ENCODE results near the gene POLG2. TPM values are rescaled to one million over a fixed set of nuclear protein-coding genes. Genes with fewer than 3 reads are reported as not detected.

The POLG2 gene
- total and polyA plus RNA-seq, 5 donors = 5.4 to 9.0 (median 7.8) TPM

- under 1% methylated on average over 31 of the region's 31 CpGs for WGBS
- Histone ChIP-seq H3K27ac (ENCODE audit: low read length) (peak within 1 kb of the TSS; percentile 100), H3K9me3 (ENCODE audit: control insufficient read depth, low read length) (no peaks in the 10 kb centered on the region), H3K27me3 (ENCODE audit: control insufficient read depth, insufficient read depth) (no peaks in the 10 kb centered on the region), H3K4me1 (ENCODE audit: control insufficient read depth, insufficient read depth, low read length) (peaks cover 2% of the 10 kb centered on the region), H3K4me3 (ENCODE audit: low read length) (peak within 1 kb of the TSS; percentile 95)
- peak; percentile 87 to 89 for ATAC-seq
- DNase-seq = peak; percentile 98 to 99 (median 99)
- intact Hi-C loops (cut with DNase I) = loop anchor here in 1 of 4 donors (5.0 kb wide), 1 partner anchor 141 kb away; no protein-coding TSS in a partner anchor
Measured at GRCh38 chr17:64506201-64506575, 9.3 kb upstream of the POLG2 start, which contains the start of gene DDX5. TSS of gene DDX5 (minus strand) at chr17:64506289. CDS start at chr17:64506119, 170 bp downstream.

- ATAC-seq (peak; percentile 72 to 82), DNase-seq (peak; percentile 90 to 97 (median 97))
- no peaks in the 10 kb centered on the region for H3K9me3 ChIP-seq (ENCODE audit: control insufficient read depth, low read length)
- peaks cover 2% of the 10 kb centered on the region for H3K4me1 ChIP-seq (ENCODE audit: control insufficient read depth, insufficient read depth, low read length)
- peak overlapping the region; percentile 100 for H3K27ac ChIP-seq (ENCODE audit: low read length)
- intact Hi-C loops (cut with DNase I) = loop anchor here in 1 of 4 donors (5.0 kb wide), 1 partner anchor 142 kb away; no protein-coding TSS in a partner anchor
- H3K4me3 ChIP-seq (ENCODE audit: low read length) = peak overlapping the region; percentile 95
- no peaks in the 10 kb centered on the region for H3K27me3 ChIP-seq (ENCODE audit: control insufficient read depth, insufficient read depth)
- WGBS = under 1% methylated on average over 76 of the region's 76 CpGs
Measured at GRCh38 chr17:64505340-64506200, 8.7 kb upstream of the POLG2 start.

GRCh38 chr17:64504769-64505339 is 8.0 kb upstream of the POLG2 start:
- Histone ChIP-seq H3K9me3 (ENCODE audit: control insufficient read depth, low read length) (no peaks in the 10 kb centered on the region), H3K4me3 (ENCODE audit: low read length) (peak overlapping the region; percentile 95), H3K27ac (ENCODE audit: low read length) (peak overlapping the region; percentile 95), H3K27me3 (ENCODE audit: control insufficient read depth, insufficient read depth) (no peaks in the 10 kb centered on the region), H3K4me1 (ENCODE audit: control insufficient read depth, insufficient read depth, low read length) (peaks cover 2% of the 10 kb centered on the region)
- ATAC-seq (no peak), DNase-seq (no peak)
- intact Hi-C loops (cut with DNase I) = loop anchor here in 1 of 4 donors (5.0 kb wide), 1 partner anchor 142 kb away; no protein-coding TSS in a partner anchor
- WGBS = under 1% methylated on average over 13 of the region's 13 CpGs

GRCh38 chr17:64503821-64504768 is 7.2 kb upstream of the POLG2 start:
- 19% methylated on average over 7 of the region's 7 CpGs for WGBS
- DNase-seq (no peak), ATAC-seq (no peak)
- no peaks in the 10 kb centered on the region for H3K9me3 ChIP-seq (ENCODE audit: control insufficient read depth, low read length)
- no peak overlapping the region for H3K27ac ChIP-seq (ENCODE audit: low read length)
- peak overlapping the region; percentile 95 for H3K4me3 ChIP-seq (ENCODE audit: low read length)
- peaks cover 2% of the 10 kb centered on the region for H3K4me1 ChIP-seq (ENCODE audit: control insufficient read depth, insufficient read depth, low read length)
- H3K27me3 ChIP-seq (ENCODE audit: control insufficient read depth, insufficient read depth) = no peaks in the 10 kb centered on the region
- intact Hi-C loops (cut with DNase I) = no loop called here

- 66% methylated on average over 5 of the region's 5 CpGs for WGBS
- DNase-seq (no peak), ATAC-seq (no peak)
- H3K4me3 ChIP-seq (ENCODE audit: low read length) = peak overlapping the region; percentile 95
- intact Hi-C loops (cut with DNase I) = no loop called here
- no peaks in the 10 kb centered on the region for H3K9me3 ChIP-seq (ENCODE audit: control insufficient read depth, low read length)
- H3K27ac ChIP-seq (ENCODE audit: low read length) = no peak overlapping the region
- no peaks in the 10 kb centered on the region for H3K27me3 ChIP-seq (ENCODE audit: control insufficient read depth, insufficient read depth)
- H3K4me1 ChIP-seq (ENCODE audit: control insufficient read depth, insufficient read depth, low read length) = peaks cover 2% of the 10 kb centered on the region
Measured at GRCh38 chr17:64503341-64503740, 6.5 kb upstream of the POLG2 start.

GRCh38 chr17:64502809-64503208 is 6.0 kb upstream of the POLG2 start:
- H3K9me3 ChIP-seq (ENCODE audit: control insufficient read depth, low read length) = no peaks in the 10 kb centered on the region
- H3K4me1 ChIP-seq (ENCODE audit: control insufficient read depth, insufficient read depth, low read length) = peaks cover 2% of the 10 kb centered on the region
- 72% methylated on average over 2 of the region's 2 CpGs for WGBS
- DNase-seq = no peak
- intact Hi-C loops (cut with DNase I) = no loop called here
- H3K27ac ChIP-seq (ENCODE audit: low read length) = no peak overlapping the region
- no peak for ATAC-seq
- H3K4me3 ChIP-seq (ENCODE audit: low read length) = no peak overlapping the region
- H3K27me3 ChIP-seq (ENCODE audit: control insufficient read depth, insufficient read depth) = no peaks in the 10 kb centered on the region

- Histone ChIP-seq H3K27me3 (ENCODE audit: control insufficient read depth, insufficient read depth) (no peaks in the 10 kb centered on the region), H3K27ac (ENCODE audit: low read length) (no peak overlapping the region), H3K4me3 (ENCODE audit: low read length) (no peak overlapping the region), H3K4me1 (ENCODE audit: control insufficient read depth, insufficient read depth, low read length) (peaks cover 3% of the 10 kb centered on the region), H3K9me3 (ENCODE audit: control insufficient read depth, low read length) (no peaks in the 10 kb centered on the region)
- DNase-seq (no peak), ATAC-seq (no peak)
- WGBS = 66% methylated on average over 3 of the region's 3 CpGs
- intact Hi-C loops (cut with DNase I) = no loop called here
Measured at GRCh38 chr17:64502021-64502420, 5.2 kb upstream of the POLG2 start.

- H3K27me3 ChIP-seq (ENCODE audit: control insufficient read depth, insufficient read depth) = no peaks in the 10 kb centered on the region
- intact Hi-C loops (cut with DNase I) = no loop called here
- DNase-seq (no peak), ATAC-seq (no peak)
- H3K9me3 ChIP-seq (ENCODE audit: control insufficient read depth, low read length) = no peaks in the 10 kb centered on the region
- WGBS = 71% methylated on average over 11 of the region's 11 CpGs
- no peak overlapping the region for H3K27ac ChIP-seq (ENCODE audit: low read length)
- H3K4me1 ChIP-seq (ENCODE audit: control insufficient read depth, insufficient read depth, low read length) = peaks cover 3% of the 10 kb centered on the region
- no peak overlapping the region for H3K4me3 ChIP-seq (ENCODE audit: low read length)
Measured at GRCh38 chr17:64500862-64501765, 4.3 kb upstream of the POLG2 start.

GRCh38 chr17:64500487-64500859 is 3.6 kb upstream of the POLG2 start:
- ATAC-seq = no peak
- 85% methylated on average over 8 of the region's 8 CpGs for WGBS
- DNase-seq = no peak
- intact Hi-C loops (cut with DNase I) = no loop called here
- Histone ChIP-seq H3K9me3 (ENCODE audit: control insufficient read depth, low read length) (no peaks in the 10 kb centered on the region), H3K27ac (ENCODE audit: low read length) (no peak overlapping the region), H3K4me3 (ENCODE audit: low read length) (no peak overlapping the region), H3K27me3 (ENCODE audit: control insufficient read depth, insufficient read depth) (no peaks in the 10 kb centered on the region), H3K4me1 (ENCODE audit: control insufficient read depth, insufficient read depth, low read length) (peaks cover 3% of the 10 kb centered on the region)
